GM19372 (cell line): ENCODE data around the gene CNIH2.

Experiments
- ATAC-seq: cut with Tn5 transposase; IDR thresholded peaks from one replicate; pipeline ENCODE4 v1.9.1; 2021; ENCODE audit warnings: mild to moderate bottlenecking, low read depth, moderate library complexity; ENCODE audit not compliant: unreplicated experiment

The CNIH2 gene

GRCh38 chr11:66326261-66327111, 48.5 kb downstream of the CNIH2 start:
- no peak for ATAC-seq

DNA sequence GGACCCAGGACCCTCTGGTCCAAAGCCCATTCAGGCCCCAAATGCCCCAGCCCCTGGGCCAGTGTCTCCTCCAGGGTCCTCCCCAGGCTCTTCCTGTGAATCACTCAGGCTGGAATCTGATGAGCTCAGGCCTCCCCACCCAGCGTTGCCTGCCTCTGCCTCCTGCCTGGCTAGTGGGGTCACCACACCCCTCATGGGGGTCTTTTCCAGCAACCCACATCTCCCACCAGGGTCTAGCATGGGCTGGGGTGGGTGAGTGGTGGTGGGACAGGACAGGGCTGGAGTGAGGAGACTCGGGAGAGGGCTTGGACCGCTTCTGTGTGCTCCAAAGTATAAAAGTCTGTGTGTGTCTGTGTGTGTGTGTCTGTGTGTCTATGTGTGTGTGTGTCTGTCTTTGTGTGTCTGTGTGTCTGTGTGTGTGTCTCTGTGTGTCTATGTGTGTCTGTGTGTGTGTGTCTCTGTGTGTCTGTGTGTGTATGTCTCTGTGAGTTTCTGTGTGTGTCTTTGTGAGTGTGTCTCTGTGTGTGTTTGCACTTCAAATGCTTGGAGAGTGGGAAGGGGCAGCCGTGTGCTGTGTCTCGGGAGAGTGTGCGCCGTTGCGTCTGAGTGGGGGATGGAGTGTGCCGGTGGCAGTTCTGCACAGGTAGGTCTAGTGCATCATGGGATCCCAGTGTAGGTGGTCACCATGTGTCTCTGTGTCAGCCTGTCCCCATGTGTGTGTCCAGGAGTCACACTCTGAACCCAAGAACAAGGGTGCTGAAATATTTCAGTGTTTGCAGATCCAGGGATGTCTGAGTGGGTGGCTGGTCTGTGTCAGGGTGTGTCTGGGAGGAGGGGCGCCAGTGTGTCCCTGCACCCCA, 49.4 kb downstream of the CNIH2 start:
- ATAC-seq = no peak

GRCh38 chr11:66328031-66328301, 50.0 kb downstream of the CNIH2 start:
- no peak for ATAC-seq

GRCh38 chr11:66328302-66329144, 50.5 kb downstream of the CNIH2 start:
- no peak for ATAC-seq

GRCh38 chr11:66329165-66329673, 51.2 kb downstream of the CNIH2 start:
- no peak for ATAC-seq

GRCh38 chr11:66330931-66331330, 53.0 kb downstream of the CNIH2 start:
- no peak for ATAC-seq

DNA sequence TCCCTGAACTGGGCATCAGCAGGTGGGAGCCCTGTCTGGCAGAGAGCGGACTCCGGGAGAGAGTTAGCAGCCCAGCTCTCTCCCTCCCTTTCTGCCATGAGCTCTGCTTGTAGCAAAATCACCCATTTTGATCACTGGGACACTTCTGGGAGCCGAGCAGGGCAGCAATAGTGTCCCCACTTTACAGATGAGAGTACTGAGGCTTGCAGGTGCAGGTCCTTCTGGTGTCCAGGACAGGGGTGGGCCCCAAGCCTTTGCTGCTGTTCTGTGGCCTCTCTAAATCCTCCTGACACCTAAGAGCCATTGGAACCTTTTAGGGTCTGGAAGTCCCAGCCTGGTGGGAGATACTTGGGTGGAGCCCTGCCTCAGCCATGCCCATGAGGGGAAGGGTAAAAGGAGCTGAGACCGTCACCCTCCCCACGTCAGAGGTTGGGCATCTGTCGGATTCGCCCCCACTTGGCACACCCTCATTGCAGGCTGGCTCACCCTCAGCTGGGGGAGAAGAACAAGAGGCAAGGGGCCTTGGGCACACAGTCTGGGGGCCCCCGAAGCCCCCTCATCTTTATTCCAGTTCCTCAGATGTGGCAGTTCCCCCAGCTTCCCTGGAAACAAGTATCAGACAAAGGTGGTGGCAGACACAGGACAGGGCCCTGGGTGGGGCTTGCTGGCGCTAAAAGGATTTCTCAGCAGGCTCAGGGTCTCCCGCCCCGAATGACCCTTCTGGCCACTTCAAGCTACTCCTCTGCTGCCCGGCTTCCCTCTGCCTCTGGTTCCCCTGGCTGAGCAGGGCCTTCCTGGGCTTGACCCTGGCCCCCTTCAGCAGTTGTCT, 53.8 kb downstream of the CNIH2 start:
- no peak for ATAC-seq

DNA sequence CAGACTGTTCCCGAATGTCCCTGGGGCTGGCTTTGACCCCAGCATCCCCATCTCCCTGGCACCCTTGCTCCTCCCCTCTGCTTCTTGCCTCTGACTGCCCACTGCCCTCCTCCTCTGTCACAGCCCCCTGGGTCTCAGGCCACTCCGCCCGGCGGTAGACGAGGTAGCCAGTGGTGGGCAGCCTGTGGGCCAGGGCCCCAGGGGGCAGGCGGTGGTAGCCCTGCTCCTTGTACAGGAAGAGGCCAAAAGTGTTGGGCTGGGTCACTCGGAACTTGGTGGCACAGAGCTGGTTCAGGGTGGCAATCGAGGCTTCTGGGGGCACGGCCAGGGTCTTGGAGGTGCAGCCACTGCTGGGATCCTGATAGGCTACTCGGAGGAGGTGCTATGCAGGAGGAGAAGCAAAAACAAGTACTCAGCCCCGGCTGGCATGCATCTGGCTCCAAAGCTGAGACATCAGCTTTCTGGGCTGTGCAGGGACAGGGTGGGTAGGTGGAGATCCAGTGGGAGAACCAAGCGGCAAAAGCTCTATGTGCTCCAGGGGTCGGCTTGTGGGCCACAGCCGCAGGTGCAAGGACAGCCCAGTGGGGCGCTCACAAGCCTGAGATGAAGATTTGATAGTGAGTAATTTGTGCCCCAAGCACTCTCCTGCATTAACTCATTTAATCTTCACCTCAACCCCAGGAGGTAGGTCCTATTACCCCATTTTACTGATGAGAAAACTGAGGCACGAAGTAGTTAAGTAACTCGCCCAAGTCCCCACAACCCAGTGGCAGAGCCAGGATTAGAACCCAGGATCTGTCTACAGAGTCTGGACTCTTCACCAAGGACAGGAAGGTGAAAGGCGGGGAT, 54.6 kb downstream of the CNIH2 start:
- no peak for ATAC-seq

DNA sequence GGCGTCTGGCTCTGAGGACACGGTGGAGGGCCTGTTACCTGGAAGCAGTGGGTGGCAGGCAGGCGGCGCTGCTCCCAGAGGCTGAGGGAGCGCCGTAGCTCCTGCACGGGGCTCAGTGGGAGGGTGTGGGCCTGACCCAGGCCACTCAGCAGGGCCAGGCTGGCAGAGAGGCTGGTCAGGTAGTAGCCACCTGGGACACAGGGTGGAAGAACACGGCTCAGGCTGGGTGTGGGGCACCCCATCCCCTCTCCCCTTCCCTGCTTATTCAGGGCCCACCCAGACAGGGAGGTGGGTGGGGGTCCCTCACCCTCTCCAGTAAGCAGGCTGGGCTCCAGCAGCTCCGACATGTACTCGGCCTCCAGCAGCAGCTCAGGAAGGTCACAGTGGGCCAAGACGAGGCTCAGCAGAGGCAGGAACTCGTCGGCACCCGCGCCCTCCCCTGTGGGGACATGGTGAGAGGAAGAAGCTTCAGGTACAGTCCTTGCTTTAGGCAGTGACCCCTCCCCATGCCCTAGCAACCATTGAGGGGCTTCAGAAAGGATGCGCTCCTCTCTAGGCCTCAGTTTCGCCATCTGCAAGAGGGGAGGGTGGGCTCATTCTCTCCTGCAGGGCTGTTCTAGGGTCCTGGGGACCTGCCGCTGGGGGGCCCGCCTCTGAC, 55.4 kb downstream of the CNIH2 start:
- ATAC-seq = no peak
